Brain microvascular endothelial cell (primary cell): Measurements from ENCODE around the gene SRBD1.

Experiments used
- DNase-seq: peaks from one replicate; pipeline ENCODE4 v3.0.0-alpha.2; 2020
- H3K27ac ChIP-seq: fragments of 250-450 bp; sonication (Bioruptor Pico); 2 replicates; pipeline ENCODE4 v1.5.1; 2020; ENCODE audit warnings: mild to moderate bottlenecking, moderate library complexity
- H3K27me3 ChIP-seq: fragments of 250-450 bp; sonication (Bioruptor Pico); replicated peaks from 2 replicates; pipeline ENCODE4 v1.5.1; 2020; ENCODE audit warnings: mild to moderate bottlenecking
- H3K36me3 ChIP-seq: fragments of 250-450 bp; sonication (Bioruptor Pico); replicated peaks from 2 replicates; pipeline ENCODE4 v1.5.1; 2020; ENCODE audit warnings: mild to moderate bottlenecking
- H3K4me3 ChIP-seq: 2 replicates; pipeline ENCODE4 v1.5.1; 2011; ENCODE audit warnings: low read depth, mild to moderate bottlenecking, control low read depth, low read length, moderate library complexity
- CTCF ChIP-seq: IDR thresholded peaks from 2 replicates; pipeline ENCODE4 v1.5.1; 2011; ENCODE audit warnings: low read depth, mild to moderate bottlenecking, moderate library complexity, low read length, control low read depth, inconsistent platforms; ENCODE audit errors: missing control alignments
- in situ Hi-C: cut with HindIII; loops from 2 replicates; pipeline ENCODE4 v1.10.0; 2017; ENCODE audit warnings: low sequenced_read_pairs, low pct_ligation_motif_present

SRBD1 gene

DNA sequence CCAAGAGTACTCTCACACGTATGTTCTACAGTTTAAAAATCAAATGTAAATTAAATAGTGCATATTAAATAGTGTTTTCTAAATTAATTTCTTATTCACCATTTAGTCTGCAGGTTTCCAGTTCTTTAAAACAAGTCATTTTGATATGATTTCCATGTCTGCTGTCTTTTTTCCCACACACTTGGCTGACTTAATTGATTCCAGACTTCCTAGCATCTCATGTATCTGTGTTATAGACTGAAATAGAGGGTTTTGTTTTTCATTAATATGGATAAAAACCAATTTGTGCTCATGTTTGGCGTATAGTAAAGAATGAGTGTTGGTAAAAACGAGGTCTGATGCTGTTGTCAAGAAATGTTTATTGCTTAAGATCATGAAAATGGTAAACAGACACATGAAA is 104.3 kb downstream of the SRBD1 start:
- in situ Hi-C loops, result no loop called here

DNA sequence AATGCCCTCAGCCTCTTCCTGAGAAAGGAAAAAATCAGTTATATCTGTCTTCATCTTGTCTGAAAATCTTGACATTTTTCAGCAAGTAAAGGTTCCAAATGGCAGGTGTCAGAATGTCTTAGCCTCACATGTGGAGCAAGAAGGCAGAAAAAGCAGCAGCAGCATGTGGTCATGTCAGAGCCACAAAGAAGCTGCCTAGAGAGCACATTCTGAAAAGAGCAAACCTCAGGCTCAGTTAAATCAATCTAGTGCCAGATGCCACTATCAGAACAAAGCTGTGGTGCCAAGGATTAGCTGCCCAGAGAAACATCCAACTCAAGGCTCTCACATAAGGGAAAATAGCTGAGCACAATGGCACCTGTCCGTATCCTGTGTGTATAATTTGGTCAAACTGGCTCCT is 105.9 kb downstream of the SRBD1 start:
- no peak for TF ChIP-seq CTCF
- Histone ChIP-seq H3K27ac (no peak overlapping the region), H3K4me3 (no peak overlapping the region), H3K27me3 (no peaks in the 10 kb centered on the region), H3K36me3 (no peaks in the 10 kb centered on the region)
- no peak for DNase-seq
- in situ Hi-C loops, result no loop called here

More for the DNA sequence above, 104.3 kb downstream of the SRBD1 start:
- no peak for DNase-seq
- Histone ChIP-seq H3K4me3 (no peak overlapping the region), H3K27ac (no peak overlapping the region), H3K36me3 (no peaks in the 10 kb centered on the region), H3K27me3 (no peaks in the 10 kb centered on the region)
- no peak for TF ChIP-seq CTCF

DNA sequence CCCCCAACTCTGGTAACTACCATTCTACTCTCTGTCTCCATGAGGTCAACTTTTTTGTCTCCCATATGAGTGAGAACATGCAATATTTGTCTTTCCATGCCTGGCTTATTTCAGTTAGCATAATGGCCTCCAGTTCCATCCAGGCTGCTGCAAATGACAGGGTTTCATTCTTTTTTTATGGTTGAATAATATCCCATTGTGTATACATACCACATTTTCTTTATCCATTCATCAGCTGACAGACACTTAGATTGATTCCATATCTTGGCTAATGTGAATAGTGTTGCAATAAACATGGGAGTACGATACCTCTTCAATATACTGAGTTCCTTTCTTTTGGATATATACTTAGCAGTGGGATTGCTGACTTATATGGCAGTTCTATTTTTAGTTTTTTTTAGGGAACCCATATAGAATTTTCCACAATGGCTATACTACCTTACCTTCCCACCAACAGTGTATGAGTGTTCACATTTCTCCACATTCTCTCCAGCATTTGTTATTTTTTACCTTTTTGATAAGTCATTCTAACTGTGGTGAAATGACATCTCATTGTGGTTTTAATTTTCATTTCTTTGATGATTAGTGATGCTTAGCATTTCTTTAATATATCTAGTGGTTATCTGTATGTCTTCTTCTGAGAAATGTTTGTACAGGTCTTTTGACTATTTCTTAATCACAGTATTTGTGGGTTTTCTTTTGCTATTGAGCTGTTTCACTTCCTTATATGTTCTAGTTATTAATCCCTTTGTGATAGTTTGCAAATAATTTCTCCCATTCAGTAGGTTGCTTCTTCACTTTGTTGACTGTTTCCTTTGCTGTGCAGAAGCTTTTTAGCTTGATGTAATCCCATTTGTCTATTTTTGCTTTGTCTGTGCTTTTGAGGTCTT is 112.2 kb downstream of the SRBD1 start:
- no peak for DNase-seq
- no peaks in the 10 kb centered on the region for H3K36me3 ChIP-seq
- no peak overlapping the region for H3K4me3 ChIP-seq
- no peaks in the 10 kb centered on the region for H3K27me3 ChIP-seq
- in situ Hi-C loops, result no loop called here
- TF ChIP-seq CTCF, result no peak
- no peak overlapping the region for H3K27ac ChIP-seq

DNA sequence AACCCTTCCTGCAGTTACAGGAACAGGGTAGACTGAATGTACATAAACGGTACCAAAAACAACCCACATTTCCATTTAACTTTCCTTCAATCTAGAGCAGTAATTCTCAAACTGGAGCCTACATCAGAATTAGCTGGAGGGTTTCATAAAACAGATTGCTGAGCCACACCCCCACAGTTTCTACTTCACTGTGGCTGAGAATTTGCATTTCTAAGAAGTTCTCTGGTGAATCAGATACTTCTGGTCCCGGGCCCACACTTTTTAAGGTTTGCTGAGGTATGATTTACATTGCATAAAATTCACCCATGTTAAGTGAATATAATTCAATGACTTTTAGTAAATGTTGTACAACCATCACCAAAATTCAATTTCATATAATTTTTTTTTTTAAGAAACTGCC is 113.7 kb downstream of the SRBD1 start:
- no peak for TF ChIP-seq CTCF
- Histone ChIP-seq H3K4me3 (no peak overlapping the region), H3K27ac (no peak overlapping the region), H3K36me3 (no peaks in the 10 kb centered on the region), H3K27me3 (no peaks in the 10 kb centered on the region)
- in situ Hi-C loops, result no loop called here
- peak; percentile 0 for DNase-seq

- DNase-seq, result no peak
- in situ Hi-C loops, result no loop called here
- Histone ChIP-seq H3K27me3 (no peaks in the 10 kb centered on the region), H3K4me3 (no peak overlapping the region), H3K36me3 (no peaks in the 10 kb centered on the region), H3K27ac (no peak overlapping the region)
- no peak for TF ChIP-seq CTCF
Measured at GRCh38 chr2:45496869-45497268, 114.2 kb downstream of the SRBD1 start.

DNA sequence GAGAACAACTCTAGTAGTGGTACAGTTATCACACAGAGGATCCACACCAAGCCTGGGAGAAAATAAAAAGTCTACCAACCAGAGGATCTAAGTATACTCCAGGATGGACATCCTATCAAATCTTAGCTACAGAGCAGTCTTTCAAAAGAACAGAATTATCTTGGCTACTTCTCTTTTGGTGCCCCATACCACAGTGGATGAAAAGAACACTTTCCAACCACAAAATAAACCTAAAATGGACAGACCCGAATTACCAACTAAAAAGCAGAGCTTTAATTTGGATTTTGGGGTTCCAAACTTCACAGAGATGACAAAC is 116.1 kb downstream of the SRBD1 start:
- H3K27me3 ChIP-seq, result no peaks in the 10 kb centered on the region
- no peak overlapping the region for H3K27ac ChIP-seq
- TF ChIP-seq CTCF, result no peak
- DNase-seq, result no peak
- H3K36me3 ChIP-seq, result no peaks in the 10 kb centered on the region
- H3K4me3 ChIP-seq, result no peak overlapping the region
- in situ Hi-C loops, result no loop called here
